Measurements from ENCODE around the gene BNC2.

BNC2 gene

DNA sequence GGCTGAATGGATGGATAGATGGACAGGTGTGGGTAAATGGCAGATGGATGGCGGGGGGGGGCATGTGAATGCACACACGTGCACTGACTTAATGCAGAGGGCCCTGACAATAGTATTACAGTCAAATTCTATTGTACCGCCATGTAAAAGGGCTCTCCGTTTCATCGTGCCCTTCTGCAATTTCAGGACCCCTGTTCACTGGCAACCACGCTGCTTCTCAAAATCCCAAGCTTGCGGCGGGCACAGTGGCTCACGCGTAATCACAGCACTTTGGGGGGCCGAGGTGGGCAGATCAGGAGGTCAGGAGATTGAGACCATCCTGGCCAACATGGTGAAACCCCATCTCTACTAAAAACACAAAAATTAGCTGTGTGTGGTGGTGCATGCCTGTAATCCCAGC lies 211.4 kb downstream of the BNC2 start:
- TF ChIP-seq POLR2A (IDR thresholded peaks at IDR 0.05; ENCODE audit: low read length) (no peak), GATA1 (IDR thresholded peaks at IDR 0.05; ENCODE audit: low read depth, low read length) (no peak)

DNA sequence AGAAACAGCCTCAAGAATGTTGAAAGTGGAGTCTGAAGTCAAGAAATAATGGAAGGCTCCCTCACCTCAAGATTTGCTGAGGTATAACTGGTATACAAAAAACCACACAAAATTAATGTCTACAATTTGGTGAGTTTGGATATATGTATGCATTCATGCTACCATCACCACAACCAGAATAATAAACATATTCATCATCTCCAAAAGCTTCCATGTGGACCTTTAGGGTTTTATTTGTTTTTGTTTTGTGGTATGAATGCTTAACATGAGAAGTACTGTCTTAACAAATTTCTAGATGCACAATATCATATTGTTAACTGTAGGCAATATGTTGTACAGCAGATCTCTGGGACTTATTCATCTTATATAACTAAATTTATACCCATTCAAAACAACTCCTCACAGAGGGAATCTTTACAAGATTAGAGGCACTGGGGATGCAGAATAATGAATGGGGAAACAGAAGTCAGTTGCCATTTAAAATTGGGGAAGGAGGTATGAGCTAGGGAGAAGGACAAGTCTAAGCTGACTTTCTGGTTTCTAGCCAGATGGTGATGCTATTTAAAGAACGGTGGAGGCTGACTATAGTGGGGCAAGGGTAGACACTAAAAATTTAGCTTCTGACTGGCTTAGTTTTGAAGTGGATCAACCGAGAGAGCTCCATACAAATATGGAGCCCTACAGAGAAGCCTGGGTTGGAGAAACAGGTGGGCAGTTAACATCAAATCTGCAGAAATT lies 213.9 kb downstream of the BNC2 start:
- DNase-seq = no peak
- TF ChIP-seq POLR2A (IDR thresholded peaks at IDR 0.05; ENCODE audit: low read length) (no peak), GATA1 (IDR thresholded peaks at IDR 0.05; ENCODE audit: low read depth, low read length) (no peak)

More for the DNA sequence above, 211.4 kb downstream of the BNC2 start:
- DNase-seq = no peak

DNA sequence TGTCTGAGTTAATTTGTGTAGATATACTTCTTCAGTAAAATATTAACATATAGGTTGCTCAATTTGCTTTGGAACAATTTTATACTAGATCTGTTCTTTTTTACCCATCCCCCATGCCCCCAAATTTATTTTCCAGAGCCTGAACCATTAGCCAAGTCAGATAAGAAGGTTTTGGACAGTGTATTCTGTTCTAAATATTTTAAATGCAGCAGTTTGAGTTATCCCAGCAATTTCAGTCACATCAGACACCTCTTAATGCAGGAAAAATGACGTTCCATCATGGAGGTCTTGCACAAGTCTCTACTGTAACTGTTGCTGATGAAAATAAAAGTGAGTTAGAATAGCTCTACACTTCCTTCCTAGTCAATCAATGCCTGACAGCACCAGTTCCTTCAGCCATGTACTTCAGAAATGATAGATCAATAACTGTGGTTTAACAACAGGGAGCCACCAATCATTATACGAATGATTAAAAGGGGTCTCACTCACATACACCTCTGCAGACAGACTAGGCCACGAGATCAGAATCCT lies 215.8 kb downstream of the BNC2 start:
- no peak for DNase-seq
- TF ChIP-seq GATA1 (IDR thresholded peaks at IDR 0.05; ENCODE audit: low read depth, low read length) = no peak
- no peak for TF ChIP-seq POLR2A (IDR thresholded peaks at IDR 0.05; ENCODE audit: low read length)

DNA sequence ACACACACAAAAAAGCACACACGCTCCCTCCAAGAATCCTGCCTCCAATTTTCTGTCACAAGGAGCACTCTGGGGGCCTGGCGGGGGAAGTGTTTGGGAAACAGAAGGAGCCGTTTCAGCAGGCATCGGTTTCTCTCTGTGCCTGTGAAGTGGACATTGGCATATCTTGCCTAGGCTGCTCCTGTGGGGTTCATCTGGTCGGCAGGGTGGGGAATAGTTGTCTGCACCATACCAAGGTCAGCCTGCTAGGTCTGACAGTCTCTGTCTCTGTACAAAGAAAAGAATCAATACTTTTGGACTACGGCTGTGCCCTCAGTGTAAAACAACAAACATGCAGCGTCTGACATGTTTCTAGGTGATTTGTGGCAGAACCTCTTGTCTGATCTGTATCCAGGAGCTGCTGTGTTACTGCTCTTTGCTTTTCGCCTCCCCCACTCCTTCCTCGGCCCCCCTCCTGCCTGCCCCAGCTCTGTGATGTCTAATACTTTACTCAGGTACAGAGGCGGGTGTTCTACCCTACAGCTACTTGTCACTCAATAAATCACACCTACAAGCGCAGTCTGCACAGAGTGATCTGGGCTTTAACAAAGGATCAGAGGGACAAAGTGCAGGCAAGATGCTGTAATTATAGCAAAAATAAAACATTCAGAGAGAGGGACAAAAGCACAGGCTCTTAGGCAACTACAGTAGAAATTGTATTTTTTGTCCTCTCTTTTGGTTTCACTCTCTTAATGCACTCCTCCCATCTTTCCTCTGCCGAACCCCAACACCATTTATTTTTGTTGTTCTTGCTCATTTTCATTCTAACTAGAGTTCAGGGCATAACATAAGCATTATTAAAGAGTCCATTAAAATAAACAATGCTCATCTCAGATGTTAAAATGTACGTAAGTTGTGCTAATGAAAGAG lies 216.7 kb downstream of the BNC2 start:
- TF ChIP-seq GATA1 (IDR thresholded peaks at IDR 0.05; ENCODE audit: low read depth, low read length) (no peak), POLR2A (IDR thresholded peaks at IDR 0.05; ENCODE audit: low read length) (no peak)
- DNase-seq = no peak

DNA sequence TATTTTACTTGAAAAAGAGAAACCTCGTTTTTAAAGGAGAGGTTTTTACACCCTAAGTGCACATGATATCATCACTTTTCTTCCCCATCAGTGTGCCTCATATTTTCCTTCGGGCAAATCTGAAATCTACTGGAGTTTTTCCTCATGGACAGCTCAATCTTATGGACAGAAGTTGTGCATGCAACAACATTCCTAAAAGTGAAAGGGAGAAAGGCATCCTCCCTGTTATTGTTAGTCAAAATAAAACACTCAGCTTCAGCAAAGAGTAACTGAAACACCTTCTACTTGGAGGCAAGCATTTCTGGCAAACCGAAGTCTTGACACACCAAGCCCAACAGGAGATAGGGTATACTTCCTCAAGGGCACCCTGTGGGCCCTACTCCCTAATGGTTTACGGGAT lies 217.9 kb downstream of the BNC2 start:
- DNase-seq = no peak
- TF ChIP-seq GATA1 (IDR thresholded peaks at IDR 0.05; ENCODE audit: low read depth, low read length) (no peak), POLR2A (IDR thresholded peaks at IDR 0.05; ENCODE audit: low read length) (no peak)

DNA sequence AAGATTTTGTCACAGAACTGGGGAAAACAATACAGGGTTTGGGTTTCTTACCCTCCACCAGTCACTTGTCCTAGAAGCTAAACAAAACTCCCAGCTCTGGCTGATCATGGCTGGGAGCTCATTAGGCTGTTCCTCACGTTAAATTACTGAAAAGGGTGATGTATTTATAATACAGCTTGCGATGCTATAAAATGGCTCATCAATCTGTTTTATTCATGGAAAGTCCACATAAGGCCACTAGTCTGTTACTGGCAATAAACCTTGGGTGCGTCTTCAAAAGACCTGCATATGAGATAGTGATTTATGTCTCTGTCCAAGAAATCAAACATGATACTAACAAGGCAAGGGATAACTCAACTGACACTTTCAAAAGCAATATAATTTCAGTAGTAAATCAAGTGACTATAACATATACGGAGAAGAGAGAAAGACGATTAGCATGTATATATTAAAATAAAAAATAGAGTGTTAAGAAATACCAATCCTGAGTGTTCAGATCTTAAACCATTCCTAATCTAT lies 219.0 kb downstream of the BNC2 start:
- no peak for DNase-seq
- TF ChIP-seq POLR2A (IDR thresholded peaks at IDR 0.05; ENCODE audit: low read length) = no peak

DNA sequence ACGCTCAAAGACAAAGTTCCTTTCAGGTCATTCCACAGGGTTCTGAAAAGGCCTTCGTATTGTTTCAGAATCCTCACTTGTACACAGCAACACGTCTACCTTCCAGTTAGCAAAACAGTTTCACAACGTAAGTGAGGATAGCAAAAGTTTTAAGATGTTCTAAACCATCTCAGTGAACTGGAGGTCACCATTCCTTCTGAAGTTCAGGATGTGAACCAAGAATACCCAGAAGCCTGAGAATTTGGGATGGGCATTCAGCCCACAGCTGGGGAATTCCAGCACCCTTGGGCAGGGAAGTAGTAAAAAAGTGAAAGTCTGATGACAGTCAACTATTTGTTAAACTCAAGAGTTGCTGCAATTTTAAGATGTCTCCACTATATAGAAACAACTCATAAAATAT lies 224.5 kb downstream of the BNC2 start:
- no peak for TF ChIP-seq GATA1 (IDR thresholded peaks at IDR 0.05; ENCODE audit: low read depth, low read length)
- TF ChIP-seq POLR2A (IDR thresholded peaks at IDR 0.05; ENCODE audit: low read length) = no peak
- DNase-seq = no peak

DNA sequence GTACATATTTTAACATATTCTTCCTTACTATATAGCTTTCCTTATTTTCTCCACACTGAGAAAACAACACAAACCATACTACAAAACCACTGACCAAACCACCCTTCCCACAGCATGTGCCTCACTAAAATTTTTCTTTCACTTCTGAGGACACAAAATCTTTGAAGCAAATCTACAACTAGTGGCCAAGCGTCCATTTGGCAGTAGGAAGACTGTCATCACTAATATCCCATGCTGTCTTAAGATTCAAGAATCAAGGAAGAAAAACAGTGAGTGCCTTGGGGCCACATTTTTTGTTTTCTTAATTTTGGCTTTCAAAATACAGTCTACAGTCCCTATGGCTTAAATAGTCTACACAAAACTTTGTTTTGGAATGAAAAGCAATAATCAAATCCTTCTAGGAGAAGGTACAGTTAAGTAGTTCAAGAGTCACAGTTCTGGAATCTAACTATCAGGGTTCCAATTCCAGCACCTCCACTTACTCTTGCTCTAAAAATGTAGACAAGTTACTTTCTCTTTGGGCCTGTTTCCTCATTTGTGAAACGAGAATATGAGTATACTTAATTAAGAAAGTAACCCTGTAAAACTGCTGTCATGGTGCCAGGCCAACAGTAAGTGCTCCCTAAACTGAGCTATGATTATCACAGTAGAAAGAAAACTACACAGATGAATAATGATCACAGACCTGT lies 227.9 kb downstream of the BNC2 start:
- no peak for DNase-seq

DNA sequence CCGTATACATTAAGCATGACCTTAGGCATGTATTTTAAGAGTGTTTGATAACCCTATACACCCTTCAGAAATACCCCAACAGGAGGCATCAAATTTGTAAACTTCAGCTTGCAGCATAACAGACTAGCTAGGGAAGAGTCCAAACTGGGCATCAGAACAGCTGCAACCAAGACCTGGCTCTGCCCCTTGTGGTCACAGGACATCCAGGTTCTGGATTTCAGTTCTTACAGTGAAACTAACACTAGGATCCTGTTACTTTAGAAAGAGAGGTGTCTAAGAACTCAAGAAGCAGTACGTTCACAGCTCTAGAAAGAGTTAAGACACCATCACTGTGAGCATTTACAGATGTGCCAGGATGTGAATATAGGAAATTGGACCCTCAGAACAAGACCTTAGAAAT lies 229.8 kb downstream of the BNC2 start:
- TF ChIP-seq POLR2A (IDR thresholded peaks at IDR 0.05; ENCODE audit: low read length) (no peak), GATA1 (IDR thresholded peaks at IDR 0.05; ENCODE audit: low read depth, low read length) (no peak)
- no peak for DNase-seq

More for the DNA sequence above, 227.9 kb downstream of the BNC2 start:
- TF ChIP-seq GATA1 (IDR thresholded peaks at IDR 0.05; ENCODE audit: low read depth, low read length) (no peak), POLR2A (IDR thresholded peaks at IDR 0.05; ENCODE audit: low read length) (no peak)

DNA sequence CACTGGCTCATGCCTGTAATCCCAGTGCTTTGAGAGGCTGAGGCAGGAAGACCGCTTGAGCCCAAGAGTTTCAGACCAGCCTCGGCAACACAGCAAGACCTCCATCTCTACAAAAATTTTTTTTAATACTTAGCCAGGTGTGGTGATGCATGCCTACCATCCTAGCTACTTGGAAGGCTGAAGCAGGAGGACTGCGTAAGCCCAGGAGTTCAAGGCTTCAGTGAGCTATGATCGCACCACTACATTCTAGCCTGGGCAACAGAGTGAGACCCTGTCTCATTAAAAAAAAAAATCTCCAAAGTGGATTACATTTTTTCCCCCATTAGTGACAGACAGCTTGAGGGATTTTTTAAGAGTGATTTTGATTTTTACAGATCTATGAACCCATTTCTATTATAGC lies 230.8 kb downstream of the BNC2 start:
- TF ChIP-seq GATA1 (IDR thresholded peaks at IDR 0.05; ENCODE audit: low read depth, low read length) (no peak), POLR2A (IDR thresholded peaks at IDR 0.05; ENCODE audit: low read length) (no peak)
- DNase-seq = no peak

DNA sequence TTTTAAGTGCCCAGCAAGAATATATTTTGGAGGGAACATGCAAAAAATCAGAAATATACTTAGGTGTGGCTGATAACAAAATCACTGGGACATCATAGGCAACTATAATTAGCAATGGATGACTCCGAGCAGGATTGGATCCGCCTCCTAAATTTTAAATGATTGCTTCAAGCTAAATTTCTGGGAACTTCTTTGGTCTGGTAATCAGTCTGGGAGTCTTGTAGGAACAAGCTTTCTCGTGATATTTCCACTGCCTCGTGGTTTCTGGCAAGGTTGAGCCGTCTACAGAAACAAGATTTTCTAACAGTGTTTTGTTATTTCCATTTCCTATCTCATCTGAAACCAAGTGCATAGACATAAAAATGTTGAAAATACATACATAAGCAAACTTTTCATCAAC lies 232.6 kb downstream of the BNC2 start:
- TF ChIP-seq GATA1 (IDR thresholded peaks at IDR 0.05; ENCODE audit: low read depth, low read length) (no peak), POLR2A (IDR thresholded peaks at IDR 0.05; ENCODE audit: low read length) (no peak)
- DNase-seq = no peak

DNA sequence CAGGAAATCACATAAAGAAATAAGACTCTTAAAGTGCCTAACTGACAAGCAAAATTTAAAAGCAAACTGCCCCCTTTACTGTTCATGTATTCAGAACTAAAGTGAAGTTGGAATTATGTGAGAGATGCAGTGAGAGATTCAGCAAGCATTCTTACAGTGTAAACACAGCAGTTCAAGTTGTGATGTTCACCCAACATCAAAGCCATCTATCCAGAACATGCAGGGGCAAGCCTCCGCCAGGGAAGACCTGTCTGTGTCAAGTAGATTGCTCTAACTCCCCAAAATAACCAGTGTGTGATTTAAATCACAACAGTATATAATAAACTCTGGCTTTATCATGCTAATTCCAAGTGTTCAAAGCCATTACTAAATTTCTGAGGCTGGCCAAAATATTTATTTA lies 233.3 kb downstream of the BNC2 start:
- TF ChIP-seq POLR2A (IDR thresholded peaks at IDR 0.05; ENCODE audit: low read length) = no peak
- no peak for TF ChIP-seq GATA1 (IDR thresholded peaks at IDR 0.05; ENCODE audit: low read depth, low read length)
- no peak for DNase-seq

DNA sequence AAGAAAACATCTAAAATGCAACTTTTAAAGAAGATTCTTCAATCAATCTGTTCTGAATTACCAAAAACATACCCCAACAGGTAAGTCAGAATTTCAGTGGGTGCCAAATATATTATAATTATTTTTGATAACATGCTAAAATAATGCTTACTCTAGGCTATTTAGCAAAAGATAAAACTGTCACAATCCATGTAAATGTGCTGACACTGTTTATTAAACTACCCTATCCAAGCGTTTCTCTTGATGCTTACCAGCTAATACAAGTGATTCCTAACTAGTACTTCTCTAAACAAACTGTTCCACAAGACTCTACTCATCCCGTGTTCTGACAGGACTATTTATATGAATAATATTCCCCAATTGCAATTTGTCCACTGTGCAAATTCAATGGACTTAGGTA lies 236.7 kb downstream of the BNC2 start:
- TF ChIP-seq POLR2A (IDR thresholded peaks at IDR 0.05; ENCODE audit: low read length) (no peak), GATA1 (IDR thresholded peaks at IDR 0.05; ENCODE audit: low read depth, low read length) (no peak)
- no peak for DNase-seq

DNA sequence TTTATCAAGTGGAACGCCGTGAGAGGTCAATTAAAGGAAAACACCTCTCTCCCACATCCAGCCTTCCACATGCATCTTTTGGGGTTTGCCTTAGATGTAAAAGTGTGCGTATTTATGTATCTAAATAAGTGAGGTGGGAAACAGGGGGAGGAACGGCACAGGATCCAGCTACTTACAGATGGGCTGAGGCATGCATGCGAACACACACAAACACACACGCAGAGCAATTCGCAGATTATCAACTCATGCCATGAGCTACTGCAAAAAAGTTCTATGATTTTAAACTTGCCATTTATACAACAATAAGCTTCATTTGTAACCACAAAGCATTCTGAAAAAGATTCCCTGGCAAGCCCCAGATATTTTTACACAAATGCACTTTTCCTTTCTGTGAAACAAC lies 242.1 kb downstream of the BNC2 start:
- no peak for TF ChIP-seq POLR2A (IDR thresholded peaks at IDR 0.05; ENCODE audit: low read length)
- TF ChIP-seq GATA1 (IDR thresholded peaks at IDR 0.05; ENCODE audit: low read depth, low read length) = no peak
- no peak for DNase-seq
